T47D (cell line): Measurements from ENCODE around the gene PHF14.

Experiments used
- DNase-seq, 2 experiments: peaks; one replicate each; pipeline versions ENCODE4 v3.0.0 to v3.0.0-alpha.2; 2011 to 2012; ENCODE audit warnings: low read depth in 1 of 2, low spot score in 1 of 2
- JUND ChIP-seq: IDR thresholded peaks from 2 replicates; pipeline ENCODE4 v1.6.1; 2012; ENCODE audit warnings: low read depth
- in situ Hi-C: cut with HindIII; loops from 2 replicates; pipeline ENCODE4 v1.10.0; 2016; ENCODE audit warnings: low sequenced_read_pairs, low pct_unique_long_range_greater_than_20kb

PHF14 gene

DNA sequence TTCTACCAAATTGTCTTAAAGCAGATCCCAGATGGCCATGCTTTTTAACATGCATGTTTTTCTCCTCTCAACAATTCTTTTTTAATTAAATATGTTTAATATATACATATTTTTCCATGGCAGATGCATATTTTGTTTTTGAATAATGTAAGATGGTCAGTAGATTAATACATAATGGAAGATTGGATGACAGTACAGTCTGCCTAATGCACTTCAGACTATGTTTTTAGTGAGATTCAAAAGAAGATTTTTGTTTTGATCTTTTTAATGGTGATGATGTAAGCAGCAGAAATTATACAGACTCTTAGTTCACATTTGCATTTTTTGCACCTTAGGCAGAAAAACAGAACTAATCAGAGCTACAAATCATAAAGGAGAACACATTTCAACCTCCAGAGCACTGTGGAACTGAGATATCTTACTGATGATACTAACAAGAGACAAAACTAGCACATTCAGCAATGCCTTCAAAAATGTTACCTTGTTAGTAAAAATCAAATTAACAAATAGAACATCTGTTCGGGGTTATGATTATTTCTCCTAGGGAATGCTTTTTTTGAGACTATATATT is 203.4 kb downstream of the PHF14 start:
- DNase-seq: no peak
- in situ Hi-C loops: no loop called here

DNA sequence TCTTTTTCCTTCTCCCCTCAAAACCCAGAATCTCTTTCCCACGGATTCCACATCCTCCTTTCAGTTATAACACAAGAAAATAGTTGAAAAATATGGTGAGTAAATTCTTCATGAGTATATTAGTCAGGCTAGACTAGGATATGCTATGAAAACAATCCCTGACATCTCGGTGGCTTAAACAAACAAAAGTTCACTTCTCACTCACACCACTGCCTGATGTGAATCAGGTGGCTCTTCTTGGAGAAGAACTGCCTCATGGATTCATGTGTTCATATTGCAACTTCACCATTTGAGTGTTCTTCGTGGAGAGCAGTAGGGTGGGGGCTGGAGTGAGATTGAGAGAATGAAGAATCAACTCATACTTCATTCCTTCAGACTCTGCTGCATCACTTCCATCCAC is 204.1 kb downstream of the PHF14 start:
- no peak for TF ChIP-seq JUND
- in situ Hi-C loops: no loop called here
- no peak for DNase-seq

More for the DNA sequence above, 203.4 kb downstream of the PHF14 start:
- TF ChIP-seq JUND: no peak

DNA sequence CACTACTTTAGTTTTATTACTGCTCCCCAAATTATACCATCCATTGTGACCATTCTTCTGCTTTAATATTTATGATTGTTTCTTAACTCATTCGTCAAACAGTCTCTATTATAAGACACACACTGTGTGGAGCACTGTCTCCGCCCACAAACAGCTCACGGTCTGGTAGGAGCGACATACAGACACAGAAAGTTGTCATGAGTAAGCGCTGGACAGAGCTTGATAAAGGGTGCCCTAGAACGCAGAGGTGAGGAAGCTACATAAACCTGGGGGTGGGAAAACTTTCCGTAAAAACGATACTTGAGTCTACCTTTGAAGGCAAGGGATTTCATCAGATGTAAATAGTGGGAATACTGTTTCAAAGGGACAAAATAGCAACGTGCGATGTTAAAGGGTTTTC is 207.9 kb downstream of the PHF14 start:
- no peak for DNase-seq
- in situ Hi-C loops: no loop called here
- TF ChIP-seq JUND: no peak

- TF ChIP-seq JUND: no peak
Measured at GRCh38 chr7:11182736-11183135, 209.1 kb downstream of the PHF14 start.

DNA sequence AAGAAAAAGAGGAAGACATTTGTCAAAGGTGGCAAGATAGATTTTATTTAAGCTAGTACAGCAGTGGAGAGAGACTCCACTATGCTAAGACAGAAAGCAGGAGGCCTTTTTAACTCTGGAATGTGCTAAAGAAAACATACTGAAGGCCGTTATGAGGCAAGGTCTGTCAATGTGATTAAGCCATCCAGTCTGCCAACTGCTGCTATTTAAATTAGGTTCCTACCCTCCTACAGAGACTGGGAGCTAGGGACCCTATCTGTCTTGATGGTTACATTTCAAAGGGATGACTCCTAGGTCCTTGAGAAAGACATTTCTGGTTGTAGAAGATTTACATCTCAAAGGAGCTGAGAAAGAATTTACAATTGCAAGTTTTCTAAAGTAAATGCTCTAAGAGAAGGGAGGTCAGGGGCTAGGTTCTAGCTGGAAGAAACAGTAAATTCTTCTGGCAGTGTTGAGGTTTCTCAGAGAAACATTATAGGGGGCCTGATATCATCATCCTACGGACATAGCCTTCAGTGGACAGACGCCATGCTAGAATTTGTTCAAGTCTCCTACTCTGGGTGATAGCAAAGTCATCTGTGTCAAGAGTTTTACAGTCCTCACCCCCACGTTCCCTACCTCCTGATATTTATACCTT is 211.6 kb downstream of the PHF14 start:
- in situ Hi-C loops: no loop called here
- no peak for DNase-seq
- TF ChIP-seq JUND: no peak

More at GRCh38 chr7:11182736-11183135, 209.1 kb downstream of the PHF14 start:
- in situ Hi-C loops: no loop called here
- no peak for DNase-seq

DNA sequence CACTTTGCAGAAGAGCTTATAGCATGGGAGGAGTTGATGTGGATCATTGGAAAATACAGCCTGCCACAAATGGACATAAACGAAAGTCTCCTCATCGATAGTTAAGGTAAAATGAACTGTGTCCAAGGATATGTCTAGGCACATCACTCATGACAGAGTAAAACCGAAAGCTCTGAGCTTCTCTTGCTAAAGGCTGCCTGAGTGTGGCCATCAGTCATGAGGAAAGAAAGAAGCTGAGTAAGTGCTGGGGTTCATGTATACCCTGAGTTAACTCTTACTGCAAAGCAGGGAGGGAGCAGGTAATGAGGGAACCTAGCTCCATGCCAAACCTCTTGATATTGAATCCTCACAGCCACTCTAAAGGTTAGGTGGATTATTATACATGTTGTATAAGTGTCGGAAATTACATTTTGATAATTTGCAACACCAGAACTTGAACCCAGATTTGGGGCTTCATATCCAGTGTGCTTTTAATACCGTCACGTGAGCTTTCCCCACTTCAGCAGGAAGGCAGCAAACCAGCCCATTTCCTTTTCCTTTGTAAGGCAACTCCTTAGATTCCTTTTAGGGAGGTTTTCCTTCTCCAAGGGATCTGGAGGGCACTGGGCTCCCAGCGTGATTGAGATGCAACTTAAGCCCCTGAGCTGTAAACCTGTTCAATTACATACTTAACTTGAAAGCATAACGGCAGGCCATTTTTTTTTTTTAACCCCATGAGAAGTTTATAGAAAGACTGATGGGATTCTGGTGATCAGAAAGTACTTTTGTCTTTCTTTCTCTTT is 215.0 kb downstream of the PHF14 start:
- DNase-seq: no peak
- no peak for TF ChIP-seq JUND
- in situ Hi-C loops: no loop called here

GRCh38 chr7:11191081-11191480 is 217.4 kb downstream of the PHF14 start:
- in situ Hi-C loops: no loop called here
- TF ChIP-seq JUND: no peak
- DNase-seq: no peak

GRCh38 chr7:11191574-11192220 is 218.0 kb downstream of the PHF14 start:
- no peak for DNase-seq
- TF ChIP-seq JUND: no peak
- in situ Hi-C loops: no loop called here

DNA sequence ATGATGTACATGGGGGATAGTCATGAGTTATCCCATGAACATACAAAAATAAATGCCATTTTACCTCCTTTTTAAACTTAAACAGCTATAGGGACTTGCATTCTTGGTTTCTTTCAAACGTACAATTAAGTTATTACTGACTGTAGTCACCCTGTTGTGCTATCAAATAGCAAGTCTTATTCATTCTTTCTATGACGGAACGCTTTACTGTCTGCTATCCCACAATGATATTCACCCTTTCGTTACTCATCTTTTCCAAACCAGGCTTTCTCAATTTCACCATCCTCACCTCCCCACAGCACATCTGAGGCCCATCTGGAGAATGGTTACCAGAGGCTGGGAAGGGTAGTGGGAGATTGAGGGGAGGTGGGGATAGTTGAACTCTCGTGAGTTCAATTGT is 218.8 kb downstream of the PHF14 start:
- in situ Hi-C loops: no loop called here
- no peak for TF ChIP-seq JUND
- no peak for DNase-seq

GRCh38 chr7:11193131-11193867 is 219.6 kb downstream of the PHF14 start:
- in situ Hi-C loops: no loop called here
- TF ChIP-seq JUND: no peak
- DNase-seq: peak in 1 of 2 experiments; percentile 67

DNA sequence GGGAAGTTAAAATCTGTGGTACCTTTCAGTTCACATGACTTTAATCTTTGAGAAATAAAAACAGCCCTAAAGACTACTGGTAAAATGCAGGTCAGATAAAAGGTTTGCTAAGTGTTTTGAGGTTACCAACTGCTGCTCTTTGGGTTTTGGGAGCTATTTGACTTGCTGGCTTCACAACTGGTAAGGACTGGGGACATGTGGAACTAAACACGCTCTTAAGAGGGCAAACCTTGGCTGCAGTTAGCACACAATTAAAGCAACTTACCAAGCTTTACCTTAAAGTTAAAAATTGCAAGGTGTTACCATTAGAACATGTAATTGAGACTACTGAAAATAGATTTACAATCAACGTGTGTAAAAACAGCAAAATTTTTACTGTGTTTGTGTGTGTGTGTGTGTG is 220.2 kb downstream of the PHF14 start:
- no peak for TF ChIP-seq JUND
- peak in 1 of 2 experiments; percentile 26 for DNase-seq
- in situ Hi-C loops: no loop called here

DNA sequence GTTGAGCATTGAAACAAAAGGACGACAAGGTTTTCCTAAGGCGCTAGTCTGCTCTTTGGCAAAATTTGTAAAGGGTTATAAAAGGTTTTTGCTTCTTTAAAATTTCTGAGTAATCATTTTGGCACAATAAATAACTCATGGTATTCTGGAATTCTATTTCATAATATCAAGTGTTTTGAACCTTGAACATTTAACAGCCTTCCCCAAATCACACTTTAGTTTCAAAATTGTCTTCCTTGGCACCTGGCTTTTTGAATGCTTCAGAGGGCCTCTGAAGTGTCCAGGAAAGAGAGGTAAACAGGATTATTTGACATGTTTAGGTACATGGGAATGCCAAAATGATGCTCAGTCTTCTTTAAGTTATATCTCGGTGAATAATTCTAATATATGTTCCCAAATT is 220.8 kb downstream of the PHF14 start:
- no peak for DNase-seq
- in situ Hi-C loops: no loop called here

More for the DNA sequence above, 220.8 kb downstream of the PHF14 start:
- no peak for TF ChIP-seq JUND
